ENCODE results near the gene GRIK1.

GRCh38 chr21:29888437-29888836 is 51.4 kb downstream of the GRIK1 start:
- no peak for TF ChIP-seq POLR2A (IDR thresholded peaks at IDR 0.05)
- no peak for TF ChIP-seq CTCF (IDR thresholded peaks at IDR 0.05)
- TF ChIP-seq POLR2AphosphoS5 (IDR thresholded peaks at IDR 0.05): no peak
- no peak for TF ChIP-seq EP300 (IDR thresholded peaks at IDR 0.05; ENCODE audit: low read depth)
